Stimulated activated CD8-positive, alpha-beta memory T cell treated with anti-CD3 and anti-CD28 coated beads, Interleukin-7, amount 100 ng/mL, for 1 hour (primary cell): ENCODE data around the gene MICAL3.

Source experiments
- DNase-seq, 2 donors: peaks; one replicate each; pipeline ENCODE4 v3.0.0-alpha.2; 2020; ENCODE audit warnings: low read depth in 2 of 2

The MICAL3 gene

DNA sequence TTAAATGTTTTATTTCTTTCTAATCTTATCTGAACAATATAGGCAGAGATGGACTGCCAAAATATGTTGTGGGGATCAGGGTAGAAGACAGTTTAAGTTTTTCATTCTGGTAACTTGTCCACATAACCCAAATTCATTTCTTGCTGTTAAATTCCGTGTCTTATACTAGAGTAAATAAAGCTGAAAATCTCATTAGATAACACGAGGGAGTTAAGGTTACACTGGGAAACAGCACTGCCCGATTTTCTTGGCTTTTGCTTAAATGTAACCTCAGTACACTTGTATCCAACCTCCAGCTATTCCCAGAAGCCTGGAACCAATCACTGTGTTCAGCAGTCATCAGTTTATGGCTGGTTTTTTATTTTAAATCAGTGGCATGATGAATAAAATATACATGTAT, 48.2 kb downstream of the MICAL3 start:
- DNase-seq = no peak

GRCh38 chr22:17974703-17975372, 49.5 kb downstream of the MICAL3 start:
- no peak for DNase-seq

DNA sequence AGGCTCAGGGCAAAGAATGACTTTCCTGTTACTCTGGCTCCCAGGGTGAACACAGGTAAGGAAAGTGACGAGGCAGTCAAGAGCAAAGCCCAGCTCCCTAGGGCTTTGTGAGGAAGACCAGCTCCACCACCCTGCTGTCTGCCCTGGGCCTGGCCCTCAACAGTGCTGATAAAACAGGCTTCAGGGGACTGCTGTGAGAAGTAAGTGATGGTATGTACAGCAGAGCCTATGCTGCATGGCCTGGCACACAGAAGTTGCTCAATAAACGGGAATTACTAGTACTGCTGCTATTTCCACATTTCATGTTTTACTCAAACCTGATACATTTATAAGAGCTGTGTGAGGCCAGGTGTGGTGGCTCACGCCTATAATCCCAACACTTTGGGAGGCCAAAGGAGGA, 50.3 kb downstream of the MICAL3 start:
- DNase-seq = no peak

GRCh38 chr22:17973217-17973616, 51.1 kb downstream of the MICAL3 start:
- DNase-seq = no peak

DNA sequence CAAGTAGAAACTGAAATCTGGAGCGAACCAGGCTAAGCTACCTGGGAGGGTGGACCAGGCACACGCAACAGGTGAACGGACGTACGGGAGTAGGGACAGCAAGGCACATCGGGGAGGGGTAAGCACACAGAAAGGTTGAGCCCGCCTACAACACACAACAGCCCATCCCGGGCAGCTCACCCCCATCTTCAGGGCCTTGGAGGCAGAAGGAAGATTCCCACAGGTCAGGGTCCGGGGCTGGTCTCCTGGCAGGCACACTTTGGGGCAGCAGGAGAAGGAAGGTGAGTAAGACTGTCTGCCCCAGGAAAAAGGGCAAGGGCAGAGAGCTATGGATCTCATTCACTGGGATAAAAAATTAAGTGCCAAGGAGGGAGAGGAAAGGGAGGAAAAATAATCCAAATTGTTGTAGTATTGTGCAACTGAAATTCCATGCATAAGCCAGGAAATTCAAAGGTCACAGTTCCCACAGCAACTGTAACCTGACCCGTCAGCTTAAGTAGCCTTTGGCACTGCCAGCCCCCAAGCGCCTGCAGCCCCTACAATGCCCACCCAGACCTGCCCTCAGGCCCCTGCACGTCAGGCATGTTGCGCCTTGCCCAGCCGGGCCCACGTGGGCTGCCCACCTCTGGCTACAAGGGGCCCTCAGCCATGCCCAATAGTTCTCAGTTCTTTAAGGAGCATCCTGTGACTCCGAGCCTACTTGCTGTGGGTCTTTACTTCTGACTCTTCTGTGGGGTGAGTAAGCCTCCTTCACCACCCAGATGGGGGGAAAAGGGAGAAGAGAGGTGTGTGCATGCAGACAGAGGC, 51.8 kb downstream of the MICAL3 start:
- DNase-seq = no peak

DNA sequence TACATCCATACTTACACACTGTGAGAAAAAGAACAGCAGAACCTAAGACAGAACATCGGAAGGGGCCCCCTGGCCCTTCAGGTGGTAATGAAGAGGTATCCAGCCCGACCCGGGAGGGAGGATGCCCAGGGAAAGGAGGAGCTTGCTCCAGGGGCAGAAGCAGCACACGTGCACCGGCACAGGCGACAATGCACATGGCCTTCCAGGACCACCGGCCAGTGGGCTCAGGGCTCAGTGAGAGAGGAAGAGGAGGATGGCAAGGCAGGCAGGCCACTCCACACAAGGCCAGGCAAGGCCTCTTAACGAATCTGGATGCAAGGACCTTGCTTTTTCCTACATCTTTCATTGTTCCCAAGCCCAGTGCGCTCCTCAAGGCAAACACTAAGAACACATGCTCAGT, 52.6 kb downstream of the MICAL3 start:
- no peak for DNase-seq

DNA sequence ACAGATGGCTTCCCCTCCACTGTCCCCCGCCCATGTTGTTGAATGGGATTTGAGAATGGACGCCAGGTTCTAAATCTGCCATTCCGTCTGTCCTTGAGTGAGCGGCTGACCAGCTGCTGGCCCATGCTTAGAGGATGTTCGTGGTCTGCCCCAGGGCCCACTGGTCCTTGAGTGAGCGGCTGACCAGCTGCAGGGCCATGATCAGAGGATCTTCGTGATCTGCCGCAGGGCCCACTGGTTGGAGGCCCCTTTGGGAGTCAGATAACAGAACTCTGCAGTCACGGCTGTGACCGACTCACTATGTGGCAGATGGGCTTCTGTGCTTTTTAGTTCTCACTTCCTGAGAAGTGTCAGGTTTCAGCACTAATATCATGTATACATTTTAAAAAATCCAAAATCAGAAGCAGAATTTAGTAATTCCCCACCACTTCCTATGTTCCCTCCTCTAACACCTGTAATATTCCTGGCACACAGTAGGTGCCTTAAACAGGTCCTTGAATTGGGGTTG, 54.1 kb downstream of the MICAL3 start:
- no peak for DNase-seq

- DNase-seq = no peak
These were observed 54.7 kb downstream of the MICAL3 start for GRCh38 chr22:17969701-17970113.

DNA sequence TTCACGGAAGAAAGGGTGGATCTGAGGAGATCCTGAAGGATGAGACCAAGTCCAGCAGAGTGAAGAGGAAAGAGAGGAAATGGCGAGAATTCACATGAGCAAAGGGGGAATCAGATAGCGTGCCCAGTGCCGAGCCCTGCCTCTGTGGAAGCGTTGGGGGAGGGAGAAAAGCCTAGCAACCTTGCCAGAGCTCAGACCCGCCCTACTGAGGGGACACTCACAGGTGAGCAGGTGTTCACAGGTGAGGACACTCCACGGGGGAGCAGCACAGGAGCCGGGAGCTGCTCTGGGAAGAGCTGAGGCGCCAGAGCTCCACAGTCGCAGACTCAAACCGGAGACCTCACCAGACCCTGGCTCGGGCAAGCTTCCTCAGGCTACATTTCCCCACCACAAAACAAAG, 56.2 kb downstream of the MICAL3 start:
- no peak for DNase-seq

DNA sequence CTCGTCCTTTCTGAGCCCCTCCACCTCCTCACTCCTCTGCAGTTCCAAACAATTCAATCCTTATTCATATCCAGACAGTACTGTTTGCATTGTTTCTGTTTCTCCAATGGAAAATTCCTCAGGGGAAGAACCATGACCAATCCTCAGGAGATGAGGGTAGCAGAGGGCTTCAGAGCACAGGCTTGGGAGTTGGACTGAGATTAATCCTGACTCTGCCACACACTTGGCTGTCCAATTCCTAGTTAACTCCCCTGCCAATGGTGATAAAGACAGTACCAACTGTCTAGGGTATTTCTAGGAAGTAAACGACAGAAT, 58.0 kb downstream of the MICAL3 start:
- no peak for DNase-seq

GRCh38 chr22:17965538-17966402, 58.6 kb downstream of the MICAL3 start:
- no peak for DNase-seq

- no peak for DNase-seq
These were observed 59.7 kb downstream of the MICAL3 start for GRCh38 chr22:17964643-17965042.

- no peak for DNase-seq
These were observed 60.2 kb downstream of the MICAL3 start for GRCh38 chr22:17964156-17964555.

DNA sequence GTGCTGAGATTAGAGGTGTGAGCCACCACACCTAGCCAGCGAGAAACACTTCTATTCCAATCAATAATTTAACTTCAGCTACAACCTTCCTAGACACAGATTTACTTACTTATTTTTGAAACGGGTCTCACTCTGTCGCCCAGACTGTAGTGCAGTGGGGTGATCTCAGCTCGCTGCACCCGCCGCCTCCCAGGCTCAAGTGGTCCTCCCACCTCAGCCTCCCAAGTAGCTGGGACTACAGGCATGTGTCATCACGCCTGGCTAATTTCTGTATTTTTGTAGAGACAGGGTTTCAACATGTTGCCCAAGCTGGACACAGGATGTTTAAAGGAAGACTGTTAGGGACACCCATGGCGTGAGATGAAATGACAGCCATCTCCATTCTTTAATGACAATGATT, 61.3 kb downstream of the MICAL3 start:
- no peak for DNase-seq

- no peak for DNase-seq
These were observed 62.2 kb downstream of the MICAL3 start for GRCh38 chr22:17962168-17962567.

GRCh38 chr22:17961446-17961729, 63.0 kb downstream of the MICAL3 start:
- no peak for DNase-seq

DNA sequence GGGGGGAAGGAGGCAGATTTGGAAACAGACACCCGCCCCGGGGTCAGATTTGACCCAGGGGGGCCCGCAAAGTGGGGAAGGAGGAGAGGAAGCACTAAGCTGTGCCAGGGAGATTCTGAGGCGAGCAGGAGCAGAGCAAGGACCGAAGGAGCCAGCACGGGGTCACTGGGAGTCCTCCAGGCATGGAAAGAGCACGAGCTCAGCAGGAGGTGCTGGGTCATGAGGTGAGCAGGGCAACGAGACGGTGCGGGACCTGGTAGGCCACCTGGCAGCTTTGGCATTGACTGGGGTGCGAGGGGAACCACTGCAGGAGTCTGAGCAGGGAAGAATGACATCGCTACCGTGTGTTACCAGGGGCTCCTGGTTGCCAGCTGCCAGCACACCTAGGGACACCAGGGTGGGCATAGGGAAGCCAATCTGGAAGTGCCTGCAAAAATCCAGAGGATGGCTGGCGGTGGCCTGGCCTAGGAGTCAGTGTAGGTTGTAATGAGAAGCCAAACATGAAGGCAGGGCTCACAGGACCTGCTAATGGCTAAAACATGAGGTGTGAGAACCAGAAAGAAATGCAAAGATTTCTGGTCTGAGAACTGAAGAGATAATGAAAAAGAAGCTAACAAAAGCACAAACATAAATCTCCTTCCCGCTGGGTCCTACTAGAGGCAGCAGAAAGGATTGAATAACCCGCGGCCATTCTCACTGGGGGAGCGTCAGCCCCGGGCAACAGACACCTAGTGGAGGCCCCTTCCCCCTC, 63.5 kb downstream of the MICAL3 start:
- DNase-seq = no peak

DNA sequence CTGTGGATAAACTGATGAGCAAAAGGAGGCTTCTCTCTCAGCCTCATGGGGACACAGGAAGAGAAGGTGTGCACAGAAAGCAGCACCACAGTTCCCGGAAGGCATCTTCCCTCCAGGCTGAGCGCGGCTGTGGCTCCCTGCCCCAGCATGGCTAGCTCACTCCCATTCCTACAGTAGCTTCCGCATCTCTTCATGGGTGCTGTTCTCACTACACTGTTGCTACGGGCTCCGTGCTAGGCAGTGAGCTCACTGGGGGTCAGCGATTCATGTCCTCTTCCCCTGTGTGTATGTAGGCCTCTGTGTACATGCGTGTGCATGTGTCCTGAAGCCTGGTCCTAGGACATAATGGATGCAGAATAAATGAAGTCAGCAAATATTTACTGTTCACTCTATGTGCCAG, 64.3 kb downstream of the MICAL3 start:
- no peak for DNase-seq

DNA sequence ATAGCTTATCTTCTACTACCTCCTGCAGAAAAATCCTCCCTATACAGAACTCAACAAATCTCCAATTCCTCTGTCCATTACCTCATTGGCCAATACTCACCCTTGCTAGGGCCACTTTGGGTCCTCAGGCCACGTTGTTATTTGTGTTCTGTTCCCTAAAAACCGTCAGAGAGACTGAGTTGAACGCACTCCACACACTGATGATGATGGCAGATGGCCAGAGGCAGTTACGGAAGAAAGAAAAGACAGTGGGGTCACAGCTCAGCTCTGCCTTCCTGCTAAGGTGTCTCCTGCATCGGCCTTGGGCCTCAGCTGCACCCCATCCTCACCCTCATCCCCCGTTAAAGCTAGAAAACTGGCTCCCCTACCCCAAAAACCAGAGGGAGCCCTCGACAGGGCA, 66.2 kb downstream of the MICAL3 start:
- no peak for DNase-seq

GRCh38 chr22:17957693-17958092, 66.7 kb downstream of the MICAL3 start:
- no peak for DNase-seq

GRCh38 chr22:17957204-17957603, 67.2 kb downstream of the MICAL3 start:
- DNase-seq = no peak

DNA sequence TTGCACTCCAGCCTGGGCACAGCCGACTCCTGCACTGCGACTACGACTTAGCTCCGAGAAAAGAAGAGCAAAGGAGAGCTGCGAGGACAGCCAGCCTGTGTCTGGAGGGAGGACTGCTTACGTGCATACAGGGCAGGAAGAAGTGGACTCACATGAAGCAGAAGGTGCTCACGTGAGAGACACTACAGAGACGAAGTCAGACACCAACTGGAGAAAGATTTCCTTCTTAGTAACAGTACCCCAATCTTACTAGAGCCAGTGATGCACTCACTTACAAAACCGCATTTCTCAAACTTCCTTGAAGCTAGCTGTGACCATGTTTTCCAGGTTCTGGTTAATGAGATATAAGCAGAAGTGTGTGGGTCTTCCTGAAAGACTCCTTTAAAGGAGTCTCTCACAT, 67.7 kb downstream of the MICAL3 start:
- DNase-seq = no peak
